Posterior cingulate gyrus (tissue), 11 donors: Measurements from ENCODE around the gene COMMD1.
"Not testable (repeated sequence)": the region's sequence is repeated elsewhere in the genome, so short reads cannot be mapped to it uniquely, and the experiment has no call there.

Experiments
- DNase-seq, 10 donors: peaks; one replicate each; pipeline versions ENCODE4 v3.0.0 to v3.0.0-alpha.2; 2020 to 2021; ENCODE audit warnings: mixed read lengths in 3 of 10
- intact Hi-C: fragments of 100-400 bp; cut with DNase I; formaldehyde crosslinking; loops from one replicate; pipeline ENCODE4 v1.15.1; 2023

Gene COMMD1

DNA sequence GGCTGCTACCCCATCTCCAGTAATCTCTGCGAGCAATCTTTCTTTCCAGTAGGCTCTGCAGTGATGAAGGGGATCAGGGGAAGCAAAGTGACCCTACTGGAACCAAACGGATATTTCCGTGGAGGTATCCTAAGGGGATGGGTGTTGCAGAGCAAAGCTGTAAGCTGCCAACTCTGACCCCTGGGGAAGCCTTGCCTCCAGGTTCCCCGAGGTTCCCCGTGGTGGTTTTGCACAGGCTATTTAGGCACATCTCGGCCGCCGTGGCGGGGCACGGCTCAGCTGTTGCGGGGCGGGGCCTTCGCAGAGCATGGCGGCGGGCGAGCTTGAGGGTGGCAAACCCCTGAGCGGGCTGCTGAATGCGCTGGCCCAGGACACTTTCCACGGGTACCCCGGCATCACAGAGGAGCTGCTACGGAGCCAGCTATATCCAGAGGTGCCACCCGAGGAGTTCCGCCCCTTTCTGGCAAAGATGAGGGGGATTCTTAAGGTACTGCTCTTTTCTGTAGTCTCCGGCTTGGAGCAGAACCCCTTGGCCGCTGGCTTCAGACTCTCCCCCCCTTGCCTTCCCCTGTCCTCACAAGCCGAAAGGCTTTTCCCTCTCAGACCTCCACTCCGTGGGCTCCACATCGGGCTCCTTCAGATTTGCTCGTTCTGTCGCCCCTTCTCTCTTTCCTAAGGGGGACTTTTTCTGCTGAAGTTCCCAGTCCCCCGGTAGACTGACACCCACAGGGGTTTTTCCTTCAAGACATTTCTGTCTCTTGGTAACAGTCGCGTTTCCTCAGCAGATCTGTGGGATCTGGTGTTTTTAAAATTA is at the start of gene COMMD1:
TSS of gene COMMD1 (plus strand) at position 303 of the 814 bp plus-strand sequence. CDS start at position 308, 5 bp downstream.
- intact Hi-C loops: loop anchor here (10.0 kb wide), 1 partner anchor 289 kb away; the partner anchor contains the start of gene B3GNT2
- DNase-seq: peak; percentile 82 to 98 (median 88)

DNA sequence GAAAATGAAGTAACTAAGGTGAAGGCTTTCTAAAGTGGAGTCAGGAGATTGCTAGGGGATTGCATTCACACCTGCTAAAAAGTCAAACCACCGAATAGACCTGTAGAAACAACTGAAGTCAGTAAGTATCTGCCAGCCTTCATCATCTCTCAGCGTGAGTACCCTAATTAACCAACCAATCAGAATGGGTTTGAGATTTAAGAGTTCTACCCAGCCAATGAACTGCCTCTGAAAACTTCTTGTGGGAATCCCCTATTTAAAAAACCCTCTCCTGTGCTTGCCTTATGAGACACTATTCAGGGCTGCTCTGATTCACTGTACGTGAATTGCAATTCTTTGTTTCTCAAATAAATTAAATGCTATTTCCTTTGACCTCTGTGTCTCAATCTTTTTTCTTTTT is 48.2 kb upstream of the COMMD1 start:
- intact Hi-C loops: loop anchor here (10.0 kb wide), 2 partner anchors 92 to 322 kb away; partner anchors contain the start of gene XPO1
- no peak for DNase-seq

- no peak for DNase-seq
- intact Hi-C loops: no loop called here
These were observed 43.4 kb upstream of the COMMD1 start for GRCh38 chr2:61862085-61862484.

- intact Hi-C loops: not testable (repeated sequence)
These were observed 38.9 kb upstream of the COMMD1 start for GRCh38 chr2:61866482-61867089.

DNA sequence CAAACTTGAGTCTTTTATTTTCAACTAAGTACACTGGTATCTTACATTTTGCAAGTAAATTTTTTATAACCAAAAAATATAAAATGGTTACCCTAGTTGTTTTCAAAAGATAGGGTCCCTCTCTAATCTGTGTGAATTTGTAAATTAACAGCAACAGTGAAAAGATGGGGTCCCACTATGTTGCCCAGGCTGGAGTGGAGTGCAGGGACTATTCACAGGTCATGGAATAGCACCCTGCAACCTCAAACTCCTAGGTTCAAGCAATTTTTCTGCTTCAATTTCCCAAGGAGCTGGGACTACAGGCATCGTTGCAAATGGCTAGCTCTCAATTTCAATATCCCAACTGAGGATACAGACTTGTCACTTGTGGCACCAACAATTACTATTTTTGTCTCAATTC is 29.1 kb upstream of the COMMD1 start:
- intact Hi-C loops: no loop called here

More at GRCh38 chr2:61866482-61867089, 38.9 kb upstream of the COMMD1 start:
- DNase-seq: not testable (repeated sequence)

GRCh38 chr2:61877571-61878245 is 27.8 kb upstream of the COMMD1 start:
- no peak for DNase-seq
- intact Hi-C loops: no loop called here

More for the DNA sequence above, 29.1 kb upstream of the COMMD1 start:
- no peak for DNase-seq

- no peak for DNase-seq
- intact Hi-C loops: no loop called here
These were observed 26.7 kb upstream of the COMMD1 start for GRCh38 chr2:61878761-61879160.

- intact Hi-C loops, DNase-seq: not testable (repeated sequence)
These were observed 26.1 kb upstream of the COMMD1 start for GRCh38 chr2:61879351-61879750.

- no peak for DNase-seq
- intact Hi-C loops: no loop called here
These were observed 22.6 kb upstream of the COMMD1 start for GRCh38 chr2:61882850-61883249.

DNA sequence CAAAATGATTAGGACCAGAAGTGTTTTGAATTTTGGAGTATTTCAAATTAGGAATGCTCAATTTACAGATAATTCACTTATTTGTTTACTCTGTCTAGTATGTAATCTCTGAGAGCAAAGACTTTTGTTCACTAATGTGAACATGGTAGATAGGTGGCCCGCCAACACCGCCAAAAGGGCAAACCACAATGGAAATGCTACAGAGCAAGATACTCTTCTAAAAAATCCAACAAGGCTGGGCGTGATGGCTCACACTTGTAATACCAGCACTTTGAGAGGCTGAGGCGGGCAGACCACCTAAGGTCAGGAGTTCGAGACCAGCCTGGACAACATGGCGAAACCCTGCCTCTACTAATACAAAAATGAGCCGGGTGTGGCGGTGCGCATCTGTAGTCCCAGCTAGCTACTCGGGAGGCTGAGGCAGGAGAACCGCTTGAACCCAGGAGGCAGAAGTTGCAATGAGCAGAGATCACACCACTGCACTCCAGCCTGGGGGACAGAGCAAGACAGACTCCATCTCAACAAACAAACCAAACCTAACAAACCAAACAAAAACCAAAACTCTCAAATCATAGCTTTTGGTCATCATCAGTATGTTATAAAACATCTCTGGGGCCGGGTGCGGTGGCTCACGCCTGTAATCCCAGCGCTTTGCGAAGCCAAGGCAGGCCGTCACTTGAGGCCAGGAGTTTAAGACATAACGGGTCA is 19.4 kb upstream of the COMMD1 start:
- DNase-seq: no peak
- intact Hi-C loops: no loop called here

GRCh38 chr2:61887717-61888266 is 17.7 kb upstream of the COMMD1 start:
- intact Hi-C loops: loop anchor here (2.0 kb wide), 1 partner anchor 33 kb away; the partner anchor contains the start of gene FAM161A

GRCh38 chr2:61888267-61889055 is 17.0 kb upstream of the COMMD1 start, which contains the start of gene CCT4:
Gene CCT4, minus strand, starts transcription at chr2:61888656. Its CDS starts 149 bp downstream, at chr2:61888507.
- intact Hi-C loops: loop anchor here (2.0 kb wide), 1 partner anchor 34 kb away; the partner anchor contains the start of gene FAM161A
- peak; percentile 81 to 98 (median 88) for DNase-seq

More at GRCh38 chr2:61887717-61888266, 17.7 kb upstream of the COMMD1 start:
- DNase-seq: peak in 1 of 10 donors; percentile 6

- peak in 2 of 10 donors; percentile 13 to 18 for DNase-seq
- intact Hi-C loops: no loop called here
These were observed 6.7 kb upstream of the COMMD1 start for GRCh38 chr2:61898810-61899209.

DNA sequence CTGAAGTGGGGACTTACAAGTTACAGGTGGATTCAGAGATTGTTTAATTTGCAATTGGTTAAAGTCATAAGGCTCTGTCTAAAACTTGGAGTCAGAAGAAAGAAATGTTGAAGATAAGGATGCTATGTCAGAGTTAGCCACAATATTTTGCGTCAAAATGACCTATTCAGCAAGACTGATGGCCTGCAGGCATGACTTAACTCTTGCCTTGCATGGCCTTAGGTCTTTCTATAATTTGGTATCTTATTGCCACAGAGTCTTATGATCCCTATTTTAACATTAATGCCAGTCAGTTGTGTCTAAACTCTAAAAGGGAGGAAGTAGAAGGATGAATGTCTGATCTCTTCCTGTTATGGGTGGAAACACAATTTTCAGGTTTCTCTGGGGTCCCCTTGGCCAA is 5.2 kb upstream of the COMMD1 start:
- intact Hi-C loops: loop anchor here (10.0 kb wide), 1 partner anchor 295 kb away; the partner anchor contains the start of gene B3GNT2
- no peak for DNase-seq

DNA sequence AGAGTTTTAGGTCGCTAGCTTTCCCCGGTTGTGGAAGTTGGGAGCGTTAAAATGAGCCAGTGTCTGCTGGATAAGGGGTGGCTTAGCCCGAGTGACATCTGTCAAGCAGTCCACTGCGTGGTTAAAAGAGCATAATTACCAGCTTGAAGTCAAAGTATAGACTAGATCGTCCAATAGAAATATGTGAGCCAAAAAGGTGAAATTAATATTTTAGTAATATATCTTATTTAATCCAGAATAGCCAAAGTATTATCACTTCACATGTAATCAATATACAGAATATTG is 654 bp downstream of the COMMD1 start:
- intact Hi-C loops: loop anchor here (10.0 kb wide), 1 partner anchor 289 kb away; the partner anchor contains the start of gene B3GNT2
- DNase-seq: no peak

DNA sequence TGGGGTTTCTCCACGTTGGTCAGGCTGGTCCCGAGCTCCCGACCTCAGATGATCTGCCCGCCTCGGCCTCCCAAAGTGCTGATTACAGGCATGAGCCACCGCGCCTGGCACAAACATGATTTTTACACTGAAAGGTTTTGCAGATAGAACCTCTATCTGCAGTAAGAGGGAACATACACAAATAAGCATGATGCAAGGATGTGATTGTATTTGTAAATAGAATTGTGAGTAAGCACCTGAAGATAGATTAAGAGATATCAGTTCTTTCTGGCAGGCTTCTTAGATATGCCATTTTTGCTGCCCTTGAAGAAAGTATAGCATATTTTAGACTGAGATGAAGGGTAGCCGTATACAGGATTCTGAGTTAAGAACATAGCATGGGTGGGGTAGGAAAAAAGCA is 3.6 kb downstream of the COMMD1 start:
- DNase-seq: peak in 1 of 10 donors; percentile 54
- intact Hi-C loops: loop anchor here (10.0 kb wide), 1 partner anchor 286 kb away; the partner anchor contains the start of gene B3GNT2

GRCh38 chr2:61910603-61911002 is 5.1 kb downstream of the COMMD1 start:
- DNase-seq: no peak
- intact Hi-C loops: no loop called here

DNA sequence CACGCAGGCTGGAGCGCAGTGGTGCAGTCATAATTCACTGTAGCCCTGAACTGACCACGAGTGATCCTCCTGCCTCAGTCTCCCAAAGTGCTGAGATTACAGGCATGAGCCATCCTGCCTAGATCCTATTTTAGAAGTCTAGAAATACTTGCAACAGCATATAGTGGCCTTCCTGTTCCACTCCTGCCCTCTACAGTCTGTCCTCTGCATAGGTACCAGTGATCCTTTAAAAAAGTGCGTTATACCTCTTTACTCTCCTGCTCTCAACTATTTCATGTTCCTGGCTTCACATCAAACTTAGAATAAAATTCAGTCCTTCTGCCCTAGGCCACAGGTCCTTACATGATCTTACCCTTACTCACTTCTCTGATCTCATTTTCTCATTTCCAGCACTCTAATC is 6.0 kb downstream of the COMMD1 start:
- intact Hi-C loops: no loop called here
- DNase-seq: no peak

DNA sequence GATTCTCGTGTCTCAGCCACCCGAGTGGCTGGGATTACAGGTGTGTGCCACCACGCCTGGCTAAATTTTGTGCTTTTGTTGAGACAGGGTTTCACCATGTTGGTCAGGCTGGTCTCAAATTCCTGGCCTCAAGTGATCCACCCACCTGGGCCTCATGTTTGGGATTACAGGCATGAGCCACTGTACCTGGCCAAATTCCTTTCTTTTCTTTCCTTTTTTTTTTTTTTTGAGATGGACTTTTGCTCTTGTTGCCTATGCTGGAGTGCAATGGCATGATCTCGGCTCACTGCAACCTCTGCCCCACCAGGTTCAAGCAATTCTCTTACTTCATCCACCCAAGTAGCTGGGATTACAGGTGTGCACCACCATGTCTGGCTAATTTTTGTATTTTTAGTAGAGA is 9.3 kb downstream of the COMMD1 start:
- intact Hi-C loops: loop anchor here (5.0 kb wide), 1 partner anchor 78 kb away; no protein-coding TSS in a partner anchor

More for the DNA sequence above, 9.3 kb downstream of the COMMD1 start:
- DNase-seq: not testable (repeated sequence)
